Measurements from ENCODE around the gene POLR3G.

POLR3G gene

DNA sequence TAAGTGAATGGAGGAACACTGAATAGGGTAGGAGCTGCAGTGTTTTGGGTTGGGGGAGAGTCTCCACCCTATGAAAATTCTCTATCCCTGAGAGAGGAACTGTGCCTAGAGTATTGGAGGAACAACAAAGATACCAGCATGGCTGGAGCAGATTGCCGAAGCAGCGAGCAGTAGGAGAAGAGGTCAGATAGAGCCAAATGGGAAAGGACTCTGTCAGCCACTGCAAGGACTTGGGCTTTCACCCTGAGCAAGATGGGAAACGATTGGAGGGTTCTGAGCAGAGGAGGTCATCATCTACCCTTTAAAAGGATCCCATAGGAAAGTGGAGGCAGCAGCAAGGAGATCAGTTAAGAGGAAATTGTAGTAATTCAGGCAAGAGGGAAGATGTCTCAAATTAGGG lies 59.1 kb downstream of the POLR3G start:
- no peaks in the 10 kb centered on the region for H3K36me3 ChIP-seq (ENCODE audit: insufficient read depth, low read length)
- no peaks in the 10 kb centered on the region for H3K9me3 ChIP-seq (ENCODE audit: insufficient read depth, low read depth, low read length)
- no peaks in the 10 kb centered on the region for H3K27me3 ChIP-seq (ENCODE audit: insufficient read depth, low read length)
- H3K4me3 ChIP-seq (ENCODE audit: low read length) = no peak overlapping the region
- H3K4me1 ChIP-seq (ENCODE audit: insufficient read depth, low read length) = peaks cover 15% of the 10 kb centered on the region
- WGBS = 83% methylated on average over 3 of the region's 3 CpGs
- no peak overlapping the region for H3K27ac ChIP-seq (ENCODE audit: low read depth, low read length)
- no peak overlapping the region for H3K9ac ChIP-seq (ENCODE audit: low read depth, low read length)

GRCh38 chr5:90534922-90535321 lies 60.3 kb downstream of the POLR3G start:
- no peak overlapping the region for H3K9ac ChIP-seq (ENCODE audit: low read depth, low read length)
- H3K27me3 ChIP-seq (ENCODE audit: insufficient read depth, low read length) = no peaks in the 10 kb centered on the region
- H3K9me3 ChIP-seq (ENCODE audit: insufficient read depth, low read depth, low read length) = no peaks in the 10 kb centered on the region
- peaks cover 15% of the 10 kb centered on the region for H3K4me1 ChIP-seq (ENCODE audit: insufficient read depth, low read length)
- no peak overlapping the region for H3K27ac ChIP-seq (ENCODE audit: low read depth, low read length)
- no peaks in the 10 kb centered on the region for H3K36me3 ChIP-seq (ENCODE audit: insufficient read depth, low read length)
- 93% methylated on average over 3 of the region's 3 CpGs for WGBS
- no peak overlapping the region for H3K4me3 ChIP-seq (ENCODE audit: low read length)

DNA sequence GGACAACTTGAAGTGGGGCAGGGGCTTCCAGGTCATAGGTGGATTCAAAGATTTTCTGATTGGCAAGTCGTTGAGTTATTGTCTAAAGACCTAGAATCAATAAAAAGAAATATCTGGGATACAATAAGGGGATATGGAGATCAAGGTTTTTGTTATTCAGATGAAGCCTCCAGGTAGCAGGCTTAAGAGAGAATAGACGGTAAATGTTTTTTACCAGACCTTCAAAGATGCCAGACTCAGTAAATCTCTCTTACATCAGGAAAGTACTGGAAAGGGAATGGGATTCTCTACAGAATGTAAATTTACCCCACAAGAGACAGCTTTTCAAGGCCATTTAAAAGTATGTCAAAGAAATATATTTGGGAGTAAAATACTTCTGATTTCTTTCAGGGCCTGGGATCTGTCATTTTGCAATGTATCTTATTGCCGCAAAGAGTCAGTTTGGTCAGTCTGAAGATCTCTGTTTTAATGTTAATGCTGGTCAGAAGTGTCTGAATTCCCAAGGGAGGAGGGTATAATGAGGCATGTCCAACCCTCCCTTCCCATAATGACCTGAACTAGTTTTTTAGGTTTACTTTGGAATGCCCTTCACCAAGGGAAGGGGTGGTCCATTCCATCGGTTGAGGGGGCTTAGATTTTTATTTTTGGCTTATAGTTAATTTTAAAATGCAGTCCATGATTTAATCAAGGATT lies 68.3 kb downstream of the POLR3G start:
- no peaks in the 10 kb centered on the region for H3K36me3 ChIP-seq (ENCODE audit: insufficient read depth, low read length)
- 0 out of 2 replicates have a peak overlapping the region, but pooled peaks have one; percentile 27 for H3K9ac ChIP-seq (ENCODE audit: low read depth, low read length)
- no peak overlapping the region for H3K4me3 ChIP-seq (ENCODE audit: low read length)
- WGBS = 38% methylated on average over 4 of the region's 4 CpGs
- peak overlapping the region; percentile 93 for H3K27ac ChIP-seq (ENCODE audit: low read depth, low read length)
- peaks cover 41% of the 10 kb centered on the region for H3K4me1 ChIP-seq (ENCODE audit: insufficient read depth, low read length)
- no peaks in the 10 kb centered on the region for H3K9me3 ChIP-seq (ENCODE audit: insufficient read depth, low read depth, low read length)
- H3K27me3 ChIP-seq (ENCODE audit: insufficient read depth, low read length) = no peaks in the 10 kb centered on the region

DNA sequence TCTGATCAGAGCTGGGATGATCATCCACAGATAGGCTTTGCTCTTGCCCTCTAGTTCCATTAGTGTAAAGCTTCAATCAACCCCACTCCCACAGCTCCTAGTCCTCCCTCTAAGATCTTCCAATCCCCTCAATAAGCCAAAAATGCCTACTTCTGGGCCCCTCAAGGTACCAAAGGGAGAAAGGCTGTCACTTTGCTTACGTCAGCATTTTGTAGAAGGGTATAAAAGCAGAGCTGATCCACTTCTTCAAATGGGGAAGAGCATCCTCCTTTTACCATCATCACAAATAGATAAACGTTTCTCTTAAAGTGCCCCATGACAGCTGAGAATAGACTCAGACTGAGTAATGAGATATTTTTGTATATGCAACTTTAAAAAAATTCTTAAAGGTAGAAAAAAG lies 70.8 kb downstream of the POLR3G start:
- 88% methylated on average over 1 of the region's 2 CpGs for WGBS
- Histone ChIP-seq H3K9ac (ENCODE audit: low read depth, low read length) (no peak overlapping the region), H3K4me1 (ENCODE audit: insufficient read depth, low read length) (peaks cover 50% of the 10 kb centered on the region), H3K4me3 (ENCODE audit: low read length) (no peak overlapping the region), H3K27ac (ENCODE audit: low read depth, low read length) (no peak overlapping the region), H3K36me3 (ENCODE audit: insufficient read depth, low read length) (no peaks in the 10 kb centered on the region), H3K27me3 (ENCODE audit: insufficient read depth, low read length) (no peaks in the 10 kb centered on the region), H3K9me3 (ENCODE audit: insufficient read depth, low read depth, low read length) (no peaks in the 10 kb centered on the region)

GRCh38 chr5:90546216-90546837 lies 71.7 kb downstream of the POLR3G start:
- Histone ChIP-seq H3K27ac (ENCODE audit: low read depth, low read length) (no peak overlapping the region), H3K36me3 (ENCODE audit: insufficient read depth, low read length) (no peaks in the 10 kb centered on the region), H3K4me1 (ENCODE audit: insufficient read depth, low read length) (peaks cover 50% of the 10 kb centered on the region), H3K27me3 (ENCODE audit: insufficient read depth, low read length) (no peaks in the 10 kb centered on the region), H3K9ac (ENCODE audit: low read depth, low read length) (no peak overlapping the region), H3K9me3 (ENCODE audit: insufficient read depth, low read depth, low read length) (no peaks in the 10 kb centered on the region), H3K4me3 (ENCODE audit: low read length) (no peak overlapping the region)
- WGBS = 87% methylated on average over 3 of the region's 4 CpGs

DNA sequence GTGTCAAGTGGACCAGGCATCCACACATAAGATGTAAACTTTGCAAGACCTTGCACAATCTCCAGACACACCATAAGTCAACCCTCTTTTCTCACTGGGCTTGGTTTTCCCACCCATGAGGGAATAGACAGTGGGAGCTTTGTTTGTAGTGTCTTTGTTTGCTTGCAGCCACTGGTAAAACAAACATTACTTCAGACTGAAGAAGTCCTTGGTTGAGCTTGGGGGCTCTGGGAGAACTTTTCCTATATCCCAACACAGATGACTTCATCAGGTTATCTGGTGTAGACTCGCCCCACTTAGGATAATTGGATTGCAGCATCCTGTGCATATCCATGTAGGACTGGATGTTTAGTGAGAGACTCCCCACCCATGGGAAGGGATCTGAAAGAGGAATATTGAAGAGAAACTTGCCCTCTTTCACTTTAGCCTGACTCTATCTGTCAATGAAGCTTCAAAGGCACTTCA lies 72.4 kb downstream of the POLR3G start:
- H3K4me1 ChIP-seq (ENCODE audit: insufficient read depth, low read length) = peaks cover 50% of the 10 kb centered on the region
- H3K9me3 ChIP-seq (ENCODE audit: insufficient read depth, low read depth, low read length) = no peaks in the 10 kb centered on the region
- H3K9ac ChIP-seq (ENCODE audit: low read depth, low read length) = no peak overlapping the region
- WGBS = 71% methylated on average over 1 of the region's 1 CpG
- no peaks in the 10 kb centered on the region for H3K27me3 ChIP-seq (ENCODE audit: insufficient read depth, low read length)
- no peaks in the 10 kb centered on the region for H3K36me3 ChIP-seq (ENCODE audit: insufficient read depth, low read length)
- H3K4me3 ChIP-seq (ENCODE audit: low read length) = no peak overlapping the region
- no peak overlapping the region for H3K27ac ChIP-seq (ENCODE audit: low read depth, low read length)

DNA sequence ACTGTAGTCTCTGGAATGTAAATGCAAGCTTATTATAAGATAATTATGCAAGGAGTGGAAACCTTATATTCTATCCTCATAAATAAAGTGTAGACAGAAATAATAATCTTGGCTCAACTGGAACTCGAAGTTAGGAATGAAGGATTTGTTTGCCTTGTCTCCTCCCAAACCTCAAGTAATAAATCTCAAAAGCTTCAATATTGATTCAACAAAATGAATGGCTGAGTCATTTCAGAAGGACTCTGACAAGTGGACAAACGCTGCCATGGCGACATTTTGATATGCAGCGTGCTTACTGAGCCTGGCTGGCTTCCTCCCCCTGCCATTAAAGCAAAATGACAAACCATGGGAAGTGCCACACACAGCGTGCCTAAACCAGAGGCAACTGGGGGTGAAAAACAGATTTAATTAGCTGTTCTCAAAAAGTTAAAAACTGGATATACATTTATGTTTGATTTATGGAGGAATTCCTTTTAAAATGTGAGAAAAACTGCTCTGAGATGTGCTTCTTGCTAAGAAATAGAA lies 73.5 kb downstream of the POLR3G start:
- H3K9me3 ChIP-seq (ENCODE audit: insufficient read depth, low read depth, low read length) = no peaks in the 10 kb centered on the region
- no peak overlapping the region for H3K27ac ChIP-seq (ENCODE audit: low read depth, low read length)
- H3K36me3 ChIP-seq (ENCODE audit: insufficient read depth, low read length) = no peaks in the 10 kb centered on the region
- 67% methylated on average over 5 of the region's 5 CpGs for WGBS
- peaks cover 42% of the 10 kb centered on the region for H3K4me1 ChIP-seq (ENCODE audit: insufficient read depth, low read length)
- no peak overlapping the region for H3K9ac ChIP-seq (ENCODE audit: low read depth, low read length)
- H3K4me3 ChIP-seq (ENCODE audit: low read length) = no peak overlapping the region
- no peaks in the 10 kb centered on the region for H3K27me3 ChIP-seq (ENCODE audit: insufficient read depth, low read length)

- H3K9me3 ChIP-seq (ENCODE audit: insufficient read depth, low read depth, low read length) = no peaks in the 10 kb centered on the region
- peaks cover 42% of the 10 kb centered on the region for H3K4me1 ChIP-seq (ENCODE audit: insufficient read depth, low read length)
- H3K27ac ChIP-seq (ENCODE audit: low read depth, low read length) = no peak overlapping the region
- H3K4me3 ChIP-seq (ENCODE audit: low read length) = no peak overlapping the region
- no peaks in the 10 kb centered on the region for H3K27me3 ChIP-seq (ENCODE audit: insufficient read depth, low read length)
- H3K36me3 ChIP-seq (ENCODE audit: insufficient read depth, low read length) = no peaks in the 10 kb centered on the region
- H3K9ac ChIP-seq (ENCODE audit: low read depth, low read length) = no peak overlapping the region
Observed at GRCh38 chr5:90549223-90549622, 74.6 kb downstream of the POLR3G start.

DNA sequence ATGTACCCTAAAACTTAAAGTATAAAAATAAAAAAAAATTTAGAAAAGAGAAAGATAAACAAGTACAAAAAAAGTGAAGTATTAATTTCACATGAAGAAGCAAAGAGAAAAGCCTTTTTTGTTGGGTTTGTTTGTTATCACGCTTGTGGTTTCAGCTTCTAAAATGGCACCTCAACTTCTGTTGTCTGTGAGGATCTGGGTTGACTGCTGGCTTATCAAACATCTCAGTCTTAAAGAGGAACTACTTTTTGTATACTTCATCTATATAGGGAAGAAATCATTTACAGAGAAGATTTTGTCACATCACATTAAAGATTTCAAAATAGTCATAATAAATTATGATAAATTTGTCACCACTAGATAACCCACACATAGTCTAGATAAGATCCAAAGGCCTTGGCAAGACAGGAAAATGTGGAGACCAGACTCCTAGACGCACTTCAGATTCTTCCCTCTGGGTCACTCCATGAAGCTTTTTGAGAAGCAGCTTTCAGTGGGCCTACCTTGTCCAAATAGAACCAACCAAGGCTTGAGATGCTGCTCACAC lies 75.1 kb downstream of the POLR3G start:
- WGBS = 100% methylated on average over 2 of the region's 2 CpGs
- H3K4me1 ChIP-seq (ENCODE audit: insufficient read depth, low read length) = peaks cover 43% of the 10 kb centered on the region
- H3K4me3 ChIP-seq (ENCODE audit: low read length) = no peak overlapping the region
- no peak overlapping the region for H3K27ac ChIP-seq (ENCODE audit: low read depth, low read length)
- H3K27me3 ChIP-seq (ENCODE audit: insufficient read depth, low read length) = no peaks in the 10 kb centered on the region
- no peak overlapping the region for H3K9ac ChIP-seq (ENCODE audit: low read depth, low read length)
- no peaks in the 10 kb centered on the region for H3K9me3 ChIP-seq (ENCODE audit: insufficient read depth, low read depth, low read length)
- H3K36me3 ChIP-seq (ENCODE audit: insufficient read depth, low read length) = no peaks in the 10 kb centered on the region

- H3K36me3 ChIP-seq (ENCODE audit: insufficient read depth, low read length) = no peaks in the 10 kb centered on the region
- no peaks in the 10 kb centered on the region for H3K27me3 ChIP-seq (ENCODE audit: insufficient read depth, low read length)
- H3K4me1 ChIP-seq (ENCODE audit: insufficient read depth, low read length) = peaks cover 55% of the 10 kb centered on the region
- no peak overlapping the region for H3K4me3 ChIP-seq (ENCODE audit: low read length)
- no peaks in the 10 kb centered on the region for H3K9me3 ChIP-seq (ENCODE audit: insufficient read depth, low read depth, low read length)
- no peak overlapping the region for H3K27ac ChIP-seq (ENCODE audit: low read depth, low read length)
- H3K9ac ChIP-seq (ENCODE audit: low read depth, low read length) = no peak overlapping the region
- WGBS = 93% methylated on average over 3 of the region's 3 CpGs
Observed at GRCh38 chr5:90550963-90551362, 76.3 kb downstream of the POLR3G start.

- peaks cover 55% of the 10 kb centered on the region for H3K4me1 ChIP-seq (ENCODE audit: insufficient read depth, low read length)
- WGBS = 91% methylated on average over 5 of the region's 5 CpGs
- H3K9me3 ChIP-seq (ENCODE audit: insufficient read depth, low read depth, low read length) = no peaks in the 10 kb centered on the region
- H3K4me3 ChIP-seq (ENCODE audit: low read length) = no peak overlapping the region
- H3K27me3 ChIP-seq (ENCODE audit: insufficient read depth, low read length) = no peaks in the 10 kb centered on the region; the same call in 1 of the 2 replicates
- no peak overlapping the region for H3K27ac ChIP-seq (ENCODE audit: low read depth, low read length)
- H3K36me3 ChIP-seq (ENCODE audit: insufficient read depth, low read length) = no peaks in the 10 kb centered on the region
- H3K9ac ChIP-seq (ENCODE audit: low read depth, low read length) = no peak overlapping the region
Observed at GRCh38 chr5:90551376-90551775, 76.7 kb downstream of the POLR3G start.

All from HUES64 (cell line).